ENCODE results near the gene INO80. TPM values are rescaled to one million over a fixed set of nuclear protein-coding genes. Genes with fewer than 3 reads are reported as not detected.
A peak's percentile ranks its signal among the peaks of the same experiment; 100 is the strongest.

INO80 gene
- total RNA-seq, 2 donors from 2014 or later: 23.0 to 51.2 TPM

GRCh38 chr15:41125931-41126642, 10.0 kb upstream of the INO80 start:
- Histone ChIP-seq H3K36me3 (no peaks in the 10 kb centered on the region), H3K27me3 (replicated peaks; ENCODE audit: insufficient read depth) (no peaks in the 10 kb centered on the region), H3K4me3 (no peak overlapping the region), H3K27ac (no peak overlapping the region), H3K9me3 (no peaks in the 10 kb centered on the region), H3K4me1 (replicated peaks) (no peaks in the 10 kb centered on the region)
- intact Hi-C loops (cut with DNase I): no loop called here
- WGBS: 68% methylated on average over 4 of the region's 4 CpGs
- DNase-seq (ENCODE audit: low spot score): no peak
- TF ChIP-seq POLR2A (IDR thresholded peaks at IDR 0.05) (no peak), POLR2AphosphoS5 (IDR thresholded peaks at IDR 0.05) (no peak), CTCF (IDR thresholded peaks at IDR 0.05) (no peak)

DNA sequence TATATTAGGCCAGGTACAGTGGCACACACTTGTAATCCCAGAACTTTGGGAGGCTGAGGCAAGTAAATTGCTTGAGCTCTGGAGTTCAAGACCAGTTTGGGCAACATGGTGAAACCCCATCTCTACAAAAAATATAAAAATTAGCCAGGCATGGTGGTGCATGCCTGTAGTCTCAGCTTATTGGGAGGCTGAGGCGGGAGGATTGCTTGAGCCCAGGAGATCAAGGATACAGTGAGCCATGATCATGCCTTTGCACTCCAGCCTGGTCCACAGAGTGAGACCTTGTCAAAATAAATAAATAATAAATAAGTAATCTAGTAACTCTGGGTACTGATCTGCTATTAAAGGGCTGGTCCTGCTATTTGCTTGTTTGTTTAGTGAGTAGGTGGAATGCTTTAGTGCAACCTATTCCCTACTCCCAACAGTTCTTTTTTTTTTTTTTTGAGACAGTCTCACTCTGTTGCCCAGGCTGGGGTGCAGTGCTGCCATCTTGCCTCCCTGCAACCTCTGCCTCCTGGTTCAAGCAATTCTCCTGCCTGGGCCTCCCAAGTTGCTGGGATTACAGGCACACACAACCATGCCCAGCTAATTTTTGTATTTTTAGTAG, 9.1 kb upstream of the INO80 start:
- no peaks in the 10 kb centered on the region for H3K4me1 ChIP-seq (replicated peaks)
- DNase-seq (ENCODE audit: low spot score): no peak
- 80% methylated on average over 1 of the region's 1 CpG for WGBS
- no peak overlapping the region for H3K27ac ChIP-seq
- no peak overlapping the region for H3K4me3 ChIP-seq
- no peaks in the 10 kb centered on the region for H3K9me3 ChIP-seq
- no peaks in the 10 kb centered on the region for H3K27me3 ChIP-seq (replicated peaks; ENCODE audit: insufficient read depth)
- intact Hi-C loops (cut with DNase I): no loop called here
- H3K36me3 ChIP-seq: no peaks in the 10 kb centered on the region
- no peak for TF ChIP-seq POLR2A (IDR thresholded peaks at IDR 0.05)
- no peak for TF ChIP-seq CTCF (IDR thresholded peaks at IDR 0.05)
- TF ChIP-seq POLR2AphosphoS5 (IDR thresholded peaks at IDR 0.05): no peak

- intact Hi-C loops (cut with DNase I): no loop called here
- H3K36me3 ChIP-seq: no peaks in the 10 kb centered on the region
- no peak for DNase-seq (ENCODE audit: low spot score)
- no peaks in the 10 kb centered on the region for H3K9me3 ChIP-seq
- TF ChIP-seq POLR2AphosphoS5 (IDR thresholded peaks at IDR 0.05) (no peak), CTCF (IDR thresholded peaks at IDR 0.05) (no peak), POLR2A (IDR thresholded peaks at IDR 0.05) (no peak)
- H3K4me1 ChIP-seq (replicated peaks): no peaks in the 10 kb centered on the region
- WGBS: 92% methylated on average over 5 of the region's 5 CpGs
- H3K27ac ChIP-seq: peak overlapping the region in 1 of 2 donors; percentile 55
- no peak overlapping the region for H3K4me3 ChIP-seq
- no peaks in the 10 kb centered on the region for H3K27me3 ChIP-seq (replicated peaks; ENCODE audit: insufficient read depth)
Measured at GRCh38 chr15:41124058-41124457, 8.0 kb upstream of the INO80 start.

DNA sequence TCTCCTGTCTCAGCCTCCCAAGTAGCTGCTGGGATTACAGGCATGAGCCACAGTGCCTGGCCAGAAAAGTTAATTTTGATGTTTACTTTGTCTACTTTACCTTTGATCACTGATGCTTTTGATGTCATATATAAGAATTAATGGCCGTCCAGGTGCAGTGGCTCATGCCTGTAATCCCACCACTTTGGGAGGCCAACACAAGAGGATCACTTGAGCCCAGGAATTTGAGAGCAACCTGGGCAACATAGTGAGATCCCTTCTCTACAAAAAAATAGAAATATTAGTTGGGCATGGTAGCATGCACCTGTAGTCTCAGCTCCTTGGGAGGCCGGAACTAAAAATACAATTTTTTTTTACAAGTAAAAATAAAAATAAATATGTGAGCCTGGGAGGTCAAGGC, 6.8 kb upstream of the INO80 start:
- Histone ChIP-seq H3K27ac (peak overlapping the region in 1 of 2 donors; percentile 55), H3K9me3 (no peaks in the 10 kb centered on the region), H3K4me3 (no peak overlapping the region), H3K4me1 (replicated peaks) (no peaks in the 10 kb centered on the region), H3K36me3 (no peaks in the 10 kb centered on the region), H3K27me3 (replicated peaks; ENCODE audit: insufficient read depth) (no peaks in the 10 kb centered on the region)
- 59% methylated on average over 2 of the region's 2 CpGs for WGBS
- no peak for DNase-seq (ENCODE audit: low spot score)
- TF ChIP-seq POLR2A (IDR thresholded peaks at IDR 0.05): no peak
- TF ChIP-seq CTCF (IDR thresholded peaks at IDR 0.05): no peak
- no peak for TF ChIP-seq POLR2AphosphoS5 (IDR thresholded peaks at IDR 0.05)
- intact Hi-C loops (cut with DNase I): no loop called here

GRCh38 chr15:41121951-41122350, 5.9 kb upstream of the INO80 start:
- TF ChIP-seq POLR2A (IDR thresholded peaks at IDR 0.05): no peak
- Histone ChIP-seq H3K27me3 (replicated peaks; ENCODE audit: insufficient read depth) (no peaks in the 10 kb centered on the region), H3K9me3 (no peaks in the 10 kb centered on the region), H3K4me1 (replicated peaks) (no peaks in the 10 kb centered on the region), H3K4me3 (no peak overlapping the region), H3K36me3 (no peaks in the 10 kb centered on the region), H3K27ac (no peak overlapping the region)
- no peak for DNase-seq (ENCODE audit: low spot score)
- intact Hi-C loops (cut with DNase I): no loop called here
- 91% methylated on average over 5 of the region's 5 CpGs for WGBS

Measured in prostate gland (tissue), 2 donors.